Liver (tissue), 9 donors: Measurements from ENCODE around the gene ZDHHC18. TPM values are rescaled to one million over a fixed set of nuclear protein-coding genes. Genes with fewer than 3 reads are reported as not detected.

Experiments
- DNase-seq: peaks from one replicate; pipeline ENCODE4 v3.0.0-alpha.2; 2017; ENCODE audit warnings: low spot score
- H3K27ac ChIP-seq, 2 donors: one replicate each; pipeline ENCODE4 v1.7.0; 2013; ENCODE audit warnings: inconsistent platforms in 2 of 2, low read length in 2 of 2, control low read depth in 1 of 2, low read depth in 1 of 2, mild to moderate bottlenecking in 1 of 2
- H3K27me3 ChIP-seq, 4 donors: one replicate each; pipeline versions ENCODE4 v1.6.1 to v1.7.0; 2013; ENCODE audit warnings: low read length in 3 of 4, inconsistent platforms in 1 of 4, mild to moderate bottlenecking in 1 of 4, moderate library complexity in 1 of 4; ENCODE audit not compliant: control insufficient read depth in 4 of 4, insufficient read depth in 4 of 4
- H3K36me3 ChIP-seq, 4 donors: one replicate each; pipeline versions ENCODE4 v1.6.1 to v1.7.0; 2013; ENCODE audit warnings: low read length in 3 of 4, mild to moderate bottlenecking in 3 of 4, low read depth in 1 of 4, moderate library complexity in 1 of 4; ENCODE audit not compliant: control insufficient read depth in 4 of 4, insufficient read depth in 3 of 4
- H3K4me1 ChIP-seq, 4 donors: one replicate each; pipeline versions ENCODE4 v1.6.1 to v1.7.0; 2013; ENCODE audit warnings: low read length in 3 of 4, mild to moderate bottlenecking in 3 of 4, moderate library complexity in 1 of 4; ENCODE audit not compliant: control insufficient read depth in 4 of 4, insufficient read depth in 4 of 4
- H3K4me3 ChIP-seq, 3 donors: one replicate each; pipeline versions ENCODE4 v1.6.1 to v1.7.0; 2013; ENCODE audit warnings: low read length in 3 of 3, control low read depth in 1 of 3, low read depth in 1 of 3, mild to moderate bottlenecking in 1 of 3
- H3K9ac ChIP-seq, 2 donors: one replicate each; pipeline ENCODE4 v1.7.0; 2013; ENCODE audit warnings: low read length in 2 of 2, mild to moderate bottlenecking in 2 of 2, moderate library complexity in 2 of 2, control low read depth in 1 of 2, low read depth in 1 of 2
- H3K9me3 ChIP-seq, 4 donors: one replicate each; pipeline versions ENCODE4 v1.6.1 to v1.7.0; 2013; ENCODE audit warnings: low read length in 3 of 4; ENCODE audit not compliant: control insufficient read depth in 4 of 4
- ATF3 ChIP-seq: IDR thresholded peaks from 2 replicates; pipeline ENCODE4 v1.6.1; 2016; ENCODE audit warnings: antibody characterized with exemption
- EGR1 ChIP-seq, 2 donors: IDR thresholded peaks; 2 replicates each; pipeline ENCODE4 v1.6.1; 2016 to 2018; ENCODE audit warnings: antibody characterized with exemption in 2 of 2, low read depth in 2 of 2
- FOXA1 ChIP-seq: IDR thresholded peaks from 2 replicates; pipeline ENCODE4 v1.6.1; 2016; ENCODE audit warnings: antibody characterized with exemption
- FOXA2 ChIP-seq: IDR thresholded peaks from 2 replicates; pipeline ENCODE4 v1.6.1; 2016; ENCODE audit warnings: antibody characterized with exemption
- GABPA ChIP-seq, 2 donors: IDR thresholded peaks in 1 of 2; conservative IDR thresholded peaks in 1 of 2; 2 replicates each; pipeline ENCODE4 v1.6.1; 2016; ENCODE audit warnings: antibody characterized with exemption in 2 of 2, mild to moderate bottlenecking in 1 of 2, moderate library complexity in 1 of 2
- HNF4A ChIP-seq, 2 donors: conservative IDR thresholded peaks; 2 replicates each; pipeline ENCODE4 v1.6.1; 2016; ENCODE audit warnings: antibody characterized with exemption in 2 of 2, mild to moderate bottlenecking in 2 of 2
- HNF4G ChIP-seq: IDR thresholded peaks from 2 replicates; pipeline ENCODE4 v1.6.1; 2016; ENCODE audit warnings: antibody characterized with exemption
- JUND ChIP-seq, 2 donors: IDR thresholded peaks; 2 replicates each; pipeline ENCODE4 v1.6.1; 2016; ENCODE audit warnings: antibody characterized with exemption in 2 of 2
- NR2F2 ChIP-seq: IDR thresholded peaks from 2 replicates; pipeline ENCODE4 v1.6.1; 2016; ENCODE audit warnings: antibody characterized with exemption
- RAD21 ChIP-seq, 2 donors: IDR thresholded peaks; 2 replicates each; pipeline ENCODE4 v1.6.1; 2016; ENCODE audit warnings: antibody characterized with exemption in 2 of 2, mild to moderate bottlenecking in 2 of 2
- RXRA ChIP-seq, 2 donors: IDR thresholded peaks; 2 replicates each; pipeline ENCODE4 v1.6.1; 2017 to 2018; ENCODE audit warnings: antibody characterized with exemption in 2 of 2, mild to moderate bottlenecking in 1 of 2
- SP1 ChIP-seq: IDR thresholded peaks from 2 replicates; pipeline ENCODE4 v1.6.1; 2018; ENCODE audit warnings: antibody characterized with exemption, mild to moderate bottlenecking
- TAF1 ChIP-seq: conservative IDR thresholded peaks from 2 replicates; pipeline ENCODE4 v1.6.1; 2016; ENCODE audit warnings: antibody characterized with exemption, mild to moderate bottlenecking
- YY1 ChIP-seq: IDR thresholded peaks from 2 replicates; pipeline ENCODE4 v1.6.1; 2016; ENCODE audit warnings: antibody characterized with exemption, mild to moderate bottlenecking
- WGBS: extraction: QIAGEN DNeasy Blood & Tissue Kit; methylation state at CpG from one replicate; pipeline ENCODE4 v1.1.7; 2013; 5-methylcytosine and 5-hydroxymethylcytosine counted together
- polyA plus RNA-seq, 2 donors: library from polyadenylated mRNA; stranded (reverse) in 1 of 2; unstranded in 1 of 2; fragments of 200-250 nt in 1 of 2; fragments of >200 nt in 1 of 2; fragmentation: Nextera tagmentation in 1 of 2; extraction: Ambion mirVana in 1 of 2; gene quantifications; one replicate each; pipeline versions ENCODE4 v1.2.1 to v1.2.3, GENCODE V29; 2013 to 2015
- total RNA-seq, 2 donors: library from RNA; depleted of rRNA; stranded (reverse); fragments of >200 nt; gene quantifications; one replicate each; pipeline ENCODE4 v1.2.3, GENCODE V29; 2014
- TF ChIP-seq, protein P1 (sequence below): IDR thresholded peaks from 2 replicates; pipeline ENCODE4 v1.6.1; 2016; ENCODE audit warnings: antibody characterized with exemption
- TF ChIP-seq, protein P2 (sequence below): IDR thresholded peaks from 2 replicates; pipeline ENCODE4 v1.6.1; 2016; ENCODE audit warnings: antibody characterized with exemption
- TF ChIP-seq, protein P3 (sequence below): IDR thresholded peaks from 2 replicates; pipeline ENCODE4 v1.6.1; 2016; ENCODE audit warnings: antibody characterized with exemption, mild to moderate bottlenecking
- TF ChIP-seq, protein P4 (sequence below): fragments of 150-350 bp; IDR thresholded peaks from 2 replicates; pipeline ENCODE4 v1.5.1; 2017; ENCODE audit warnings: improper control_type of control experiment, low read depth, low read length; ENCODE audit not compliant: missing input control
- donor health status: healthy.
- donor health status: healthy.
- donor health status: healthy.
- donor health status: healthy.
- donor health status: healthy.

ZDHHC18 gene
- total and polyA plus RNA-seq, 4 donors = 2.6 to 9.2 (median 7.9) TPM

- Histone ChIP-seq H3K4me1 (peaks cover 0 to 12% (median 6%) of the 10 kb centered on the region in 4 donors), H3K36me3 (no peaks in the 10 kb centered on the region), H3K4me3 (peak overlapping the region in 1 of 3 donors; percentile 45), H3K9ac (no peak overlapping the region), H3K27ac (no peak overlapping the region), H3K27me3 (no peaks in the 10 kb centered on the region), H3K9me3 (no peaks in the 10 kb centered on the region)
- WGBS = 78% methylated on average over 20 of the region's 20 CpGs
- TF ChIP-seq, protein P1, sequence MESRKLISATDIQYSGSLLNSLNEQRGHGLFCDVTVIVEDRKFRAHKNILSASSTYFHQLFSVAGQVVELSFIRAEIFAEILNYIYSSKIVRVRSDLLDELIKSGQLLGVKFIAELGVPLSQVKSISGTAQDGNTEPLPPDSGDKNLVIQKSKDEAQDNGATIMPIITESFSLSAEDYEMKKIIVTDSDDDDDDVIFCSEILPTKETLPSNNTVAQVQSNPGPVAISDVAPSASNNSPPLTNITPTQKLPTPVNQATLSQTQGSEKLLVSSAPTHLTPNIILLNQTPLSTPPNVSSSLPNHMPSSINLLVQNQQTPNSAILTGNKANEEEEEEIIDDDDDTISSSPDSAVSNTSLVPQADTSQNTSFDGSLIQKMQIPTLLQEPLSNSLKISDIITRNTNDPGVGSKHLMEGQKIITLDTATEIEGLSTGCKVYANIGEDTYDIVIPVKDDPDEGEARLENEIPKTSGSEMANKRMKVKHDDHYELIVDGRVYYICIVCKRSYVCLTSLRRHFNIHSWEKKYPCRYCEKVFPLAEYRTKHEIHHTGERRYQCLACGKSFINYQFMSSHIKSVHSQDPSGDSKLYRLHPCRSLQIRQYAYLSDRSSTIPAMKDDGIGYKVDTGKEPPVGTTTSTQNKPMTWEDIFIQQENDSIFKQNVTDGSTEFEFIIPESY = no peak
- TF ChIP-seq ATF3 = no peak
- no peak for TF ChIP-seq HNF4A (conservative IDR thresholded peaks at IDR 0.05)
- no peak for TF ChIP-seq JUND (IDR thresholded peaks at IDR 0.05)
- no peak for DNase-seq
Measured at GRCh38 chr1:26863685-26864077, 37.2 kb downstream of the ZDHHC18 start.

GRCh38 chr1:26864610-26865480 is 38.4 kb downstream of the ZDHHC18 start:
- peak; percentile 95 for DNase-seq
- Histone ChIP-seq H3K4me3 (peak overlapping the region; percentile 50 to 74 (median 67)), H3K9ac (peak overlapping the region; percentile 32 to 81), H3K4me1 (peaks cover 0 to 12% (median 6%) of the 10 kb centered on the region in 4 donors), H3K36me3 (no peaks in the 10 kb centered on the region), H3K9me3 (no peaks in the 10 kb centered on the region), H3K27ac (peak overlapping the region; percentile 89 to 94), H3K27me3 (no peaks in the 10 kb centered on the region)
- TF ChIP-seq, protein P2, sequence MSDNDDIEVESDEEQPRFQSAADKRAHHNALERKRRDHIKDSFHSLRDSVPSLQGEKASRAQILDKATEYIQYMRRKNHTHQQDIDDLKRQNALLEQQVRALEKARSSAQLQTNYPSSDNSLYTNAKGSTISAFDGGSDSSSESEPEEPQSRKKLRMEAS = no peak
- TF ChIP-seq ATF3 = peak; percentile 35
- TF ChIP-seq, protein P1 = no peak
- TF ChIP-seq NR2F2 = no peak
- TF ChIP-seq RXRA (IDR thresholded peaks at IDR 0.05) = no peak
- TF ChIP-seq FOXA1 = no peak
- no peak for TF ChIP-seq YY1
- TF ChIP-seq, protein P3, sequence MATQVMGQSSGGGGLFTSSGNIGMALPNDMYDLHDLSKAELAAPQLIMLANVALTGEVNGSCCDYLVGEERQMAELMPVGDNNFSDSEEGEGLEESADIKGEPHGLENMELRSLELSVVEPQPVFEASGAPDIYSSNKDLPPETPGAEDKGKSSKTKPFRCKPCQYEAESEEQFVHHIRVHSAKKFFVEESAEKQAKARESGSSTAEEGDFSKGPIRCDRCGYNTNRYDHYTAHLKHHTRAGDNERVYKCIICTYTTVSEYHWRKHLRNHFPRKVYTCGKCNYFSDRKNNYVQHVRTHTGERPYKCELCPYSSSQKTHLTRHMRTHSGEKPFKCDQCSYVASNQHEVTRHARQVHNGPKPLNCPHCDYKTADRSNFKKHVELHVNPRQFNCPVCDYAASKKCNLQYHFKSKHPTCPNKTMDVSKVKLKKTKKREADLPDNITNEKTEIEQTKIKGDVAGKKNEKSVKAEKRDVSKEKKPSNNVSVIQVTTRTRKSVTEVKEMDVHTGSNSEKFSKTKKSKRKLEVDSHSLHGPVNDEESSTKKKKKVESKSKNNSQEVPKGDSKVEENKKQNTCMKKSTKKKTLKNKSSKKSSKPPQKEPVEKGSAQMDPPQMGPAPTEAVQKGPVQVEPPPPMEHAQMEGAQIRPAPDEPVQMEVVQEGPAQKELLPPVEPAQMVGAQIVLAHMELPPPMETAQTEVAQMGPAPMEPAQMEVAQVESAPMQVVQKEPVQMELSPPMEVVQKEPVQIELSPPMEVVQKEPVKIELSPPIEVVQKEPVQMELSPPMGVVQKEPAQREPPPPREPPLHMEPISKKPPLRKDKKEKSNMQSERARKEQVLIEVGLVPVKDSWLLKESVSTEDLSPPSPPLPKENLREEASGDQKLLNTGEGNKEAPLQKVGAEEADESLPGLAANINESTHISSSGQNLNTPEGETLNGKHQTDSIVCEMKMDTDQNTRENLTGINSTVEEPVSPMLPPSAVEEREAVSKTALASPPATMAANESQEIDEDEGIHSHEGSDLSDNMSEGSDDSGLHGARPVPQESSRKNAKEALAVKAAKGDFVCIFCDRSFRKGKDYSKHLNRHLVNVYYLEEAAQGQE = peak; percentile 85
- TF ChIP-seq GABPA (IDR thresholded peaks at IDR 0.05 in 1 of 2, conservative IDR thresholded peaks at IDR 0.05 in 1 of 2) = peak in 1 of 2 donors; percentile 77
- TF ChIP-seq TAF1 = peak; percentile 59
- peak; percentile 66 to 78 for TF ChIP-seq JUND (IDR thresholded peaks at IDR 0.05)
- peak; percentile 88 for TF ChIP-seq SP1
- TF ChIP-seq, protein P4, sequence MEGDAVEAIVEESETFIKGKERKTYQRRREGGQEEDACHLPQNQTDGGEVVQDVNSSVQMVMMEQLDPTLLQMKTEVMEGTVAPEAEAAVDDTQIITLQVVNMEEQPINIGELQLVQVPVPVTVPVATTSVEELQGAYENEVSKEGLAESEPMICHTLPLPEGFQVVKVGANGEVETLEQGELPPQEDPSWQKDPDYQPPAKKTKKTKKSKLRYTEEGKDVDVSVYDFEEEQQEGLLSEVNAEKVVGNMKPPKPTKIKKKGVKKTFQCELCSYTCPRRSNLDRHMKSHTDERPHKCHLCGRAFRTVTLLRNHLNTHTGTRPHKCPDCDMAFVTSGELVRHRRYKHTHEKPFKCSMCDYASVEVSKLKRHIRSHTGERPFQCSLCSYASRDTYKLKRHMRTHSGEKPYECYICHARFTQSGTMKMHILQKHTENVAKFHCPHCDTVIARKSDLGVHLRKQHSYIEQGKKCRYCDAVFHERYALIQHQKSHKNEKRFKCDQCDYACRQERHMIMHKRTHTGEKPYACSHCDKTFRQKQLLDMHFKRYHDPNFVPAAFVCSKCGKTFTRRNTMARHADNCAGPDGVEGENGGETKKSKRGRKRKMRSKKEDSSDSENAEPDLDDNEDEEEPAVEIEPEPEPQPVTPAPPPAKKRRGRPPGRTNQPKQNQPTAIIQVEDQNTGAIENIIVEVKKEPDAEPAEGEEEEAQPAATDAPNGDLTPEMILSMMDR = no peak
- no peak for TF ChIP-seq HNF4A (conservative IDR thresholded peaks at IDR 0.05)
- TF ChIP-seq HNF4G = no peak
- no peak for TF ChIP-seq FOXA2
- peak; percentile 35 to 51 for TF ChIP-seq EGR1 (IDR thresholded peaks at IDR 0.05; ENCODE audit: low read depth in 2 of 2)
- TF ChIP-seq RAD21 (IDR thresholded peaks at IDR 0.05) = no peak
- under 1% methylated on average over 75 of the region's 75 CpGs for WGBS
